Endometrium (tissue), 2 donors: ENCODE results near the gene SLC12A5.

ENCODE experiments used
- FAIRE-seq: peaks from 2 replicates; lab custom pipeline; 2012; peaks lifted over from hg19 to GRCh38; lab: Jason Lieb, UNC
- donor health status: control.
- donor health status: control.

Gene SLC12A5

GRCh38 chr20:46006964-46007363 is 22.1 kb upstream of the SLC12A5 start:
- FAIRE-seq: no peak

- no peak for FAIRE-seq
Measured at GRCh38 chr20:46007671-46008070, 21.3 kb upstream of the SLC12A5 start.

GRCh38 chr20:46009816-46010215 is 19.2 kb upstream of the SLC12A5 start:
- FAIRE-seq: no peak

DNA sequence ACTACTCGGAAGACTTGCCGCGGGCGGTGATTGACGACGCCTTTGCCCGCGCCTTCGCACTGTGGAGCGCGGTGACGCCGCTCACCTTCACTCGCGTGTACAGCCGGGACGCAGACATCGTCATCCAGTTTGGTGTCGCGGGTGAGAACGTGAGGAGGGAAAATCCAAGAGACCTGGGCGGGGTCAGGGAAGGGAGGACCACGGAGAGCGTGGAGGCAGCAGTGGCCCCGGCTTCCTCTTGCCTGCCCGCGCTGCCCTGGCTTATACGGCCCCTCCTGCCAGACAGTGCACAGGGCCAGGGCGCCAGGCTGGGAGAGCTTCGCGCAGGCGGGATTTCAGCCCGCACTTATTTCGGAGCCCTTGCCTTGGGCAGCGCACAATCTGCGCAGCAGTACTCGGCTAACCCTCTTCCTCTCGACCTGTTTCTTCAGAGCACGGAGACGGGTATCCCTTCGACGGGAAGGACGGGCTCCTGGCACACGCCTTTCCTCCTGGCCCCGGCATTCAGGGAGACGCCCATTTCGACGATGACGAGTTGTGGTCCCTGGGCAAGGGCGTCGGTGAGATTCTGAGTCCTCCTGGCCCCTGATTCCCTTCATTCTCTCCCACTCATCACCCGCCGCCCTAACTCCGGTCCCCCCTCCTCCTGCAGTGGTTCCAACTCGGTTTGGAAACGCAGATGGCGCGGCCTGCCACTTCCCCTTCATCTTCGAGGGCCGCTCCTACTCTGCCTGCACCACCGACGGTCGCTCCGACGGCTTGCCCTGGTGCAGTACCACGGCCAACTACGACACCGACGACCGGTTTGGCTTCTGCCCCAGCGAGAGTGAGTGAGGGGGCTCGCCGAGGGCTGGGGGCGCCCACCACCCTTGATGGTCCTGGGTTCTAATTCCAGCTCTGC is 18.3 kb upstream of the SLC12A5 start:
- FAIRE-seq: no peak

- no peak for FAIRE-seq
Measured at GRCh38 chr20:46011631-46012482, 17.2 kb upstream of the SLC12A5 start.

DNA sequence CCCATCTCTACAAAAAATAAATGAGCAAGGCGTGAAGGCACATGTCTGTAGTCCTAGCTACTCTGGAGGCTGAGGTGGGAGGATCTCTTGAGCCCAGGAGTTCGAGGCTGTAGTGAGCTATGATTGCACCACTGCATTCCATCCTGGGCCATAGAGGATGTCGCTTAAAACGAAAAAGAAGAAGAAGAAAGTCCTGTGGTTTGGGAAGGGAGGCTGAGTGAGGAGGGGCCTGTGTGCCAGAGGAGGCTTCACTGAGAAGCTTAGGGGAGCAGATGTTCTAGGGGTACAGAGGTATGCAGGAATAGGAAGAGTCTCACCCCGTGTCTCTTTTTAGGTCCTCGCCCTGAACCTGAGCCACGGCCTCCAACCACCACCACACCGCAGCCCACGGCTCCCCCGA is 16.1 kb upstream of the SLC12A5 start:
- no peak for FAIRE-seq

DNA sequence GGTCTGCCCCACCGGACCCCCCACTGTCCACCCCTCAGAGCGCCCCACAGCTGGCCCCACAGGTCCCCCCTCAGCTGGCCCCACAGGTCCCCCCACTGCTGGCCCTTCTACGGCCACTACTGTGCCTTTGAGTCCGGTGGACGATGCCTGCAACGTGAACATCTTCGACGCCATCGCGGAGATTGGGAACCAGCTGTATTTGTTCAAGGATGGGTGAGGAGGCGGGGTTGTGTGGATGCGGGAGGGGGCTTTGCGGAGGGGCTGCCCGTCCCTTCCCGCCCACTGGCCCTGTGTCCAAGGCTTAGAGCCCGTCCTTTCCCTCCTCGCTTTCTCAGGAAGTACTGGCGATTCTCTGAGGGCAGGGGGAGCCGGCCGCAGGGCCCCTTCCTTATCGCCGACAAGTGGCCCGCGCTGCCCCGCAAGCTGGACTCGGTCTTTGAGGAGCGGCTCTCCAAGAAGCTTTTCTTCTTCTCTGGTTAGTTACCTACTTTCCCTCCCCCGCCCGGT is 15.6 kb upstream of the SLC12A5 start:
- no peak for FAIRE-seq

DNA sequence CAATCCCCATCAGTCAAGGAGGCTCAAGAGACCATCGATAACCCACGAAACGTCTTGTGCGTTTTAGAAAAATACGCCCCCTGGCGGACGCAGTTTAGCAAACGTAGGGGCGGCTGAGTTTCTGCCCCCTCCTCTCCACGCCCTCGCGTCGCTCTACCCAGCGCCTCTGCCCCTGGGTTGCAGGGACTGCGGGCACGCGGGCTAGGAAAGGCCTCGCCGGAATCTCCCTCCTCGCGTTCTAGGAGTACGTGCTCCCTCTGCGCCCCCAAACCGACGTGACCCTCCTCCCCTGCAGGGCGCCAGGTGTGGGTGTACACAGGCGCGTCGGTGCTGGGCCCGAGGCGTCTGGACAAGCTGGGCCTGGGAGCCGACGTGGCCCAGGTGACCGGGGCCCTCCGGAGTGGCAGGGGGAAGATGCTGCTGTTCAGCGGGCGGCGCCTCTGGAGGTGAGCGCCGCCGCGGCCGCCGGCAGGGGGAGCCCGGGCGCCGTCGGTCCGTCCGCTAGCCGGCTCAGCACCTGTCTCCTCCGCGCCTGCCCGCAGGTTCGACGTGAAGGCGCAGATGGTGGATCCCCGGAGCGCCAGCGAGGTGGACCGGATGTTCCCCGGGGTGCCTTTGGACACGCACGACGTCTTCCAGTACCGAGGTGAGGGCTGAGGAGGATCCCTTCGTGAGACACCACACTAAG is 15.0 kb upstream of the SLC12A5 start:
- FAIRE-seq: no peak

DNA sequence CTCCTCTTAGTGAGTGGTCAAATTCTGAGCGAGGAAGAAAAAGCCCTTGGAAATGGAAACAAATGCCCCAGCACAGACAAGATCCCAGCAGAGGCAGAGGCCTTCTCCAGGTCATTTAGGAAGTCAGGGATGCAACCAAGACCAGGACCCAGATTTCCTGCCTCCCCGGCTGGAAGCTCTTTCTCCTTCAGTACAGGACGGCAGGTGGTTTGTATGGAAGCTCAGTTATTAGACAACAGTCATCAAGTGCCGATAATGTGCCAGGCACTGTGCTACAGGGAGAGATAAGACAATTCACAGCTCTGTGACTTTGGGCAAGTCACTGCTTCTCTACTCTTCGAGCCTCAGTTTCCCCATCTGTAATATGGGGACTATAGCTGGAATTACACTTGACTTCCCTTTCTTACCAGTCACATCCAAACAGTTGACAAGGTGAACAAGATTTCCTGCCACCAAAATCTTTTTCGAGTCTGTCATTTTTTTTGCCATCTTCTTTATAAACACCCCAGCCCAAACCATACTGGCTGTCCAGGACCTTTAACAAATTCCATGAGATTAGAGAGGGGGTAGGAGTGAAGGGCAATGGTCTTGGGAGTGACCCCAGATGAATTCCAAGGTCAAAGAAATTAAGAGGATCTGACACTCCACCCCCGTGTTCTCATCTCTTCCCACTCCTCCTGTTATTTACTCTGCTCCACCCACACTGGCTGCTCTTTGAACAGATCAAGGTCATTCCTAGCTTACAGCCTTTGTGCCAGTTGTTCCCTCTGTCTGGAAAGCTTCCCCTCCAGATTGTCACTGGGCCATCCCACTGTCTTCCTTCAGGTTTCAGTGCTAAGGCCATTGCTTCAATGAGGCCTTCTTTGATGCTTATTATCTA is 14.3 kb upstream of the SLC12A5 start:
- FAIRE-seq: no peak

DNA sequence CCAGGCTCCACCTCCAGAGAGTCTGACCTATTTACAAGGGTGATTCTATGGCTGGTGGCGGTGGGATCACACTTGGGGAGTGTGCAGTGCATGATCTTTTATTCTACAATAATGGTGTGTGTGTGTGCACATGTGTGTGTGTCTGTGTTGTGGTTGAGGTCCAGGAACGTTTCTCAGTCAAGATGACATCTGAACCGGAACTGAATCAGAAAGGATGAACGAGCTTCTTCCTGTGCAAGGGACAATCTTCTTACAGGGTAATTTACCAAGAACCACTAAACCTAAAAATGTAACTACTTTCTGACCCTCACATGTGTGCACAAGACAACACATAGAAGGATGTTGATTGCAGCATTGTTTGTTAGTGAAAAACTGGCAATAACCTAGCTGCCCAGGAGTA is 11.7 kb upstream of the SLC12A5 start:
- FAIRE-seq: no peak

DNA sequence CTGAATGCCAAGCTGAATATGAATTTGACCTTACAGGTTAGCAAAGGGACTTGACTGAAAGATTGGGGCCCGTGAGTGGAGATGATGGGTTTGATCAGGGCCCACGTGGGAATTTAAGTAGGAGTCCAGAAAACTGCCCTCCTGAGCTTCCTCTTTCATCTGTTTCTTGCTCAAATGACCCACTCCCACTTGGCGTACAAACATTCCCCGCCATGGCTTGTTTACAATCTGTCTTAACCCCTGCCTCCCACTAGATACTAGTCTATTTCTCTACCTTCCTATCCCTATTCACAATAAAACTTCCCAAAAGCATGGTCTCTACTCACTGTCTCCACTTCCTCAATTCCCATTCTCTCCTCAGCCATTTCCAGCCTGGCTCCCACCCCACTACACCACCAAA is 10.9 kb upstream of the SLC12A5 start:
- no peak for FAIRE-seq

GRCh38 chr20:46018611-46019010 is 10.4 kb upstream of the SLC12A5 start:
- FAIRE-seq: no peak

- FAIRE-seq: no peak
Measured at GRCh38 chr20:46020555-46020954, 8.5 kb upstream of the SLC12A5 start.

GRCh38 chr20:46021361-46022359 is 7.4 kb upstream of the SLC12A5 start:
- no peak for FAIRE-seq

GRCh38 chr20:46022411-46023147 is 6.4 kb upstream of the SLC12A5 start:
- FAIRE-seq: no peak

DNA sequence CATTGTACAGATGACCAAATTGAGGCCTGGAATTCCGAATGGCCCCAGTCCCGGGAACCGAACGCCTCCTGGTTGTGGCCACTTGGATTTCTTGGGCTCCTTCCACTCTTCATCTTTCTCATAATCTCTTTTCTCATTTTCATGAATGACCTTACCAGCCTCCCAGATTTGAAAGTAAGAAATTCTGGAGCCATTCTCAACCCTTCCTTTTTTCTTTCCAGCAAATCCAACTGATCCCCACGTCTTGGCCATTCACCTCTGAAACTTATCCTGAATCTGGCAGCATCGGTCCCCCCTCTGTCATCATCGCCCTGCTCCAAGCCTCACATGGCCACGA is 5.9 kb upstream of the SLC12A5 start:
- no peak for FAIRE-seq

GRCh38 chr20:46023999-46024398 is 5.0 kb upstream of the SLC12A5 start:
- FAIRE-seq: no peak

- FAIRE-seq: no peak
Measured at GRCh38 chr20:46025376-46025783, 3.6 kb upstream of the SLC12A5 start.

- no peak for FAIRE-seq
Measured at GRCh38 chr20:46027245-46027853, 1.7 kb upstream of the SLC12A5 start.
